IMR-90 (cell line): Measurements from ENCODE around the gene NUCB2. TPM values are rescaled to one million over a fixed set of nuclear protein-coding genes. Genes with fewer than 3 reads are reported as not detected.

Experiments used
- ATAC-seq: fragments of 200-7000 bp; cut with Tn5 transposase; 2 replicates; pipeline ENCODE4 v1.9.1; 2020; ENCODE audit warnings: low read depth, mild to moderate bottlenecking, moderate library complexity
- BruUV-seq: library from RNA; stranded (reverse); fragments of 400-500 nt; replicated peaks from 2 replicates; lab custom pipeline; 2021; lab: Mats Ljungman, UMichigan
- CTCF ChIA-PET: fragments of 300-600 bp; formaldehyde crosslinking; extraction: SDS; loops from one replicate; lab custom pipeline; 2021; ENCODE audit warnings: antibody characterized with exemption; lab: Yijun Ruan, JAX
- POLR2A ChIA-PET: fragments of 300-600 bp; sonication (Branson Sonifier 250); formaldehyde crosslinking; loops from one replicate; lab custom pipeline; 2022; ENCODE audit warnings: antibody characterized with exemption; ENCODE audit not compliant: unreplicated experiment; lab: Charles Lee
- DNase-seq: peaks from one replicate; pipeline ENCODE4 v3.0.0; 2013
- H2AFZ ChIP-seq: replicated peaks from 2 replicates; pipeline ENCODE3; 2013; ENCODE audit warnings: low read length, mild to moderate bottlenecking; ENCODE audit not compliant: poor library complexity
- H2AK5ac ChIP-seq: 2 replicates; pipeline ENCODE4 v1.6.1; 2013; ENCODE audit warnings: low read depth, low read length, inconsistent platforms
- H2AK9ac ChIP-seq: replicated peaks from 2 replicates; pipeline ENCODE3; 2013; ENCODE audit warnings: mild to moderate bottlenecking, low read depth, low read length, moderate library complexity; ENCODE audit not compliant: poor library complexity
- H2BK120ac ChIP-seq: 2 replicates; pipeline ENCODE4 v1.6.1; 2013; ENCODE audit warnings: low read depth, low read length, inconsistent platforms
- H2BK15ac ChIP-seq: 3 replicates; pipeline ENCODE4 v1.6.1; 2013; ENCODE audit warnings: low read depth, low read length, inconsistent platforms
- H2BK20ac ChIP-seq: 2 replicates; pipeline ENCODE4 v1.6.1; 2013; ENCODE audit warnings: low read depth, mild to moderate bottlenecking, inconsistent platforms, low read length, moderate library complexity
- H2BK5ac ChIP-seq: 2 replicates; pipeline ENCODE4 v1.6.1; 2013; ENCODE audit warnings: mild to moderate bottlenecking, low read depth, low read length, inconsistent platforms; ENCODE audit not compliant: poor library complexity, severe bottlenecking
- H3K14ac ChIP-seq: replicated peaks from 2 replicates; pipeline ENCODE4 v1.6.1; 2013; ENCODE audit warnings: low read depth, low read length, inconsistent platforms
- H3K18ac ChIP-seq: 2 replicates; pipeline ENCODE4 v1.6.1; 2013; ENCODE audit warnings: low read depth, low read length, control low read depth
- H3K23ac ChIP-seq: 2 replicates; pipeline ENCODE4 v1.6.1; 2013; ENCODE audit warnings: low read depth, low read length, inconsistent platforms
- H3K27ac ChIP-seq: 2 replicates; pipeline ENCODE4 v1.5.1; 2013; ENCODE audit warnings: mild to moderate bottlenecking, control low read depth, low read length; ENCODE audit not compliant: insufficient read depth
- H3K27me3 ChIP-seq: 2 replicates; pipeline ENCODE4 v1.6.1; 2013; ENCODE audit warnings: low read length; ENCODE audit not compliant: control insufficient read depth, insufficient read depth
- H3K36me3 ChIP-seq: 2 replicates; pipeline ENCODE4 v1.6.1; 2013; ENCODE audit warnings: low read length, mixed read lengths; ENCODE audit not compliant: control insufficient read depth, insufficient read depth
- H3K4ac ChIP-seq: 2 replicates; pipeline ENCODE4 v1.6.1; 2013; ENCODE audit warnings: low read depth, low read length, inconsistent platforms
- H3K4me1 ChIP-seq: 2 replicates; pipeline ENCODE4 v1.6.1; 2013; ENCODE audit warnings: low read length, mixed read lengths; ENCODE audit not compliant: control insufficient read depth, insufficient read depth
- H3K4me2 ChIP-seq: 2 replicates; pipeline ENCODE4 v1.6.1; 2013; ENCODE audit warnings: low read depth, mild to moderate bottlenecking, control low read depth, low read length, moderate library complexity
- H3K4me3 ChIP-seq: 2 replicates; pipeline ENCODE4 v1.5.1; 2013; ENCODE audit warnings: low read depth, mild to moderate bottlenecking, control low read depth, low read length, moderate library complexity; ENCODE audit not compliant: insufficient read depth
- H3K56ac ChIP-seq: 2 replicates; pipeline ENCODE4 v1.6.1; 2013; ENCODE audit warnings: low read length, inconsistent platforms; ENCODE audit not compliant: insufficient read depth; ENCODE audit errors: extremely low read depth
- H3K79me1 ChIP-seq, 2 experiments: 2 replicates each; pipeline ENCODE4 v1.6.1; 2013; ENCODE audit warnings: low read length in 2 of 2, inconsistent platforms in 1 of 2, low read depth in 1 of 2
- H3K9ac ChIP-seq: 2 replicates; pipeline ENCODE4 v1.6.1; 2013; ENCODE audit warnings: low read depth, low read length, control low read depth
- H3K9me1 ChIP-seq: 2 replicates; pipeline ENCODE4 v1.6.1; 2013; ENCODE audit warnings: low read length, inconsistent platforms; ENCODE audit not compliant: insufficient read depth
- H3K9me3 ChIP-seq: 2 replicates; pipeline ENCODE4 v1.6.1; 2013; ENCODE audit warnings: low read length; ENCODE audit not compliant: control insufficient read depth, insufficient read depth
- H4K20me1 ChIP-seq: 2 replicates; pipeline ENCODE4 v1.6.1; 2013; ENCODE audit warnings: low read length, inconsistent platforms; ENCODE audit not compliant: insufficient read depth
- H4K5ac ChIP-seq: 2 replicates; pipeline ENCODE4 v1.6.1; 2013; ENCODE audit warnings: mild to moderate bottlenecking, low read depth, low read length, control low read depth
- H4K8ac ChIP-seq, 2 experiments: 2 replicates each; pipeline ENCODE4 v1.6.1; 2013; ENCODE audit warnings: low read depth in 2 of 2, low read length in 2 of 2, control low read depth in 1 of 2, inconsistent platforms in 1 of 2
- H4K91ac ChIP-seq: 2 replicates; pipeline ENCODE4 v1.6.1; 2013; ENCODE audit warnings: low read depth, low read length, inconsistent platforms; ENCODE audit not compliant: insufficient read depth
- CHD1 ChIP-seq: IDR thresholded peaks from 2 replicates; pipeline ENCODE4 v1.6.1; 2012; ENCODE audit warnings: low read depth, low read length, improper control_type of control experiment
- POLR2A ChIP-seq: IDR thresholded peaks from 2 replicates; pipeline ENCODE4 v1.6.1; 2012; ENCODE audit warnings: mild to moderate bottlenecking, low read depth, low read length
- SMC3 ChIP-seq: fragments of 150-350 bp; IDR thresholded peaks from 2 replicates; pipeline ENCODE4 v1.6.1; 2016; ENCODE audit warnings: low read depth, mild to moderate bottlenecking, antibody characterized with exemption, low read length, moderate library complexity
- WGBS, 2 experiments: methylation state at CpG; one replicate each; pipeline versions ENCODE4 v1.1.5 to v1.1.7; 2013; ENCODE audit warnings: missing lambda C conversion rate in 2 of 2; ENCODE audit not compliant: insufficient read length in 1 of 2; ENCODE audit errors: extremely low coverage in 2 of 2; 5-methylcytosine and 5-hydroxymethylcytosine counted together
- dilution Hi-C: fragments of 300-500 bp; cut with HindIII; formaldehyde crosslinking; loops from one replicate; pipeline ENCODE4 v1.14.3; 2018; ENCODE audit warnings: low sequenced_read_pairs; ENCODE audit not compliant: unreplicated experiment
- in situ Hi-C: fragments of 300-500 bp; cut with MboI; formaldehyde crosslinking; loops from 3 replicates; pipeline ENCODE4 v1.14.3; 2019; ENCODE audit warnings: low sequenced_read_pairs, inconsistent platforms, mixed read lengths
- intact Hi-C: fragments of 100-400 bp; cut with micrococcal nuclease; formaldehyde crosslinking; loops from 2 replicates; pipeline ENCODE4 v1.10.0; 2022
- polyA plus RNA-seq, 3 experiments: library from polyadenylated mRNA; depleted of rRNA; stranded (reverse); fragments of >200 nt; gene quantifications; 2 replicates each; pipeline ENCODE4 v1.2.3, GENCODE V29; 2012; ENCODE audit warnings: low replicate concordance in 1 of 3
- total RNA-seq: library from RNA; depleted of rRNA; stranded (reverse); fragments of >200 nt; gene quantifications from 2 replicates; pipeline ENCODE4 v1.2.3, GENCODE V29; 2012
- TF ChIP-seq, protein P1 (sequence below): fragments of 150-350 bp; IDR thresholded peaks from 2 replicates; pipeline ENCODE4 v1.6.1; 2017; ENCODE audit warnings: mild to moderate bottlenecking, antibody characterized with exemption, low read length, low read depth

The NUCB2 gene
- total and polyA plus RNA-seq, 2 of the 4 experiments (the other 2 are of a cell fraction) = 52.7 to 55.4 TPM

DNA sequence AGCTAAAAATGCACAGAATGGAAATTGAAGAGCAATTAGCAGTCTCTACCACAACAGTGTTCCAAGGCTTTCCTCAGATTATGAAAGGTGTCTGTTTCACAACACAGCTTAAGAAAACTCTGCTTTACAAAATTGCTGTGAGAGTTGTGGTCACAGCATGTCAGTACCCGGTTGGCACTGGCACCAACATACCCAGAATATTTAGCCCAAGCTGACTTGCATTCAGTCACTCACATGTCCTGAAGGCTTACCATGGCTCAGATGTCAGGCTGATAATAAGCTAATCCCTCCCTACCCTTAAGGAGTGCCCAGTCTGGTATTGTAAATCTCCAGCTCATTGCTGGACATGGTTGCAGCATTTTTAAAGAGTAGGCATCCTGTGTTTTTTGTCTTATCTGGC lies 90.0 kb downstream of the NUCB2 start:
- Histone ChIP-seq H3K56ac (no peak overlapping the region), H2AFZ (no peak overlapping the region), H3K9me3 (peaks cover 25% of the 10 kb centered on the region), H3K9ac (no peak overlapping the region), H3K36me3 (peaks cover 24% of the 10 kb centered on the region), H3K9me1 (no peaks in the 10 kb centered on the region), H4K8ac (no peak overlapping the region), H3K27me3 (no peaks in the 10 kb centered on the region), H3K4me1 (no peaks in the 10 kb centered on the region), H2BK120ac (no peak overlapping the region), H3K23ac (no peak overlapping the region), H3K14ac (no peak overlapping the region), H3K4me3 (no peak overlapping the region), H2BK20ac (no peak overlapping the region), H2BK5ac (no peak overlapping the region), H2AK5ac (no peak overlapping the region), H4K91ac (no peak overlapping the region), H4K5ac (no peak overlapping the region), H3K79me1 (no peaks in the 10 kb centered on the region), H3K27ac (no peak overlapping the region), H4K20me1 (no peaks in the 10 kb centered on the region), H3K4ac (no peak overlapping the region), H3K18ac (no peak overlapping the region), H3K4me2 (no peak overlapping the region), H2BK15ac (no peak overlapping the region), H2AK9ac (no peak overlapping the region)
- CTCF ChIA-PET = interaction anchor here (2.5 kb wide), 1 partner anchor 17 kb away, joined by 9 read pairs; no protein-coding TSS in a partner anchor
- TF ChIP-seq POLR2A = no peak
- no peak for TF ChIP-seq SMC3
- TF ChIP-seq CHD1 = no peak
- TF ChIP-seq, protein P1, sequence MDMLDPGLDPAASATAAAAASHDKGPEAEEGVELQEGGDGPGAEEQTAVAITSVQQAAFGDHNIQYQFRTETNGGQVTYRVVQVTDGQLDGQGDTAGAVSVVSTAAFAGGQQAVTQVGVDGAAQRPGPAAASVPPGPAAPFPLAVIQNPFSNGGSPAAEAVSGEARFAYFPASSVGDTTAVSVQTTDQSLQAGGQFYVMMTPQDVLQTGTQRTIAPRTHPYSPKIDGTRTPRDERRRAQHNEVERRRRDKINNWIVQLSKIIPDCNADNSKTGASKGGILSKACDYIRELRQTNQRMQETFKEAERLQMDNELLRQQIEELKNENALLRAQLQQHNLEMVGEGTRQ = no peak
- intact Hi-C loops = no loop called here
- dilution Hi-C loops = no loop called here
- no peak for ATAC-seq
- no TSS peak for BruUV-seq
- no CpG with 5 or more reads among the region's 1 CpG for WGBS, 2 experiments
- POLR2A ChIA-PET = no interaction called here
- DNase-seq = no peak
- in situ Hi-C loops = no loop called here
